IPS-NIHi7 (cell line): ENCODE results near the gene PICALM.
"Not testable (repeated sequence)": the region's sequence is repeated elsewhere in the genome, so short reads cannot be mapped to it uniquely, and the experiment has no call there.

Experiments used
- DNase-seq: peaks from one replicate; pipeline ENCODE4 v3.0.0; 2012; ENCODE audit warnings: mixed read lengths; ENCODE audit errors: extremely low spot score

Gene PICALM

GRCh38 chr11:85939099-85940015 lies 129.5 kb downstream of the PICALM start:
- no peak for DNase-seq

DNA sequence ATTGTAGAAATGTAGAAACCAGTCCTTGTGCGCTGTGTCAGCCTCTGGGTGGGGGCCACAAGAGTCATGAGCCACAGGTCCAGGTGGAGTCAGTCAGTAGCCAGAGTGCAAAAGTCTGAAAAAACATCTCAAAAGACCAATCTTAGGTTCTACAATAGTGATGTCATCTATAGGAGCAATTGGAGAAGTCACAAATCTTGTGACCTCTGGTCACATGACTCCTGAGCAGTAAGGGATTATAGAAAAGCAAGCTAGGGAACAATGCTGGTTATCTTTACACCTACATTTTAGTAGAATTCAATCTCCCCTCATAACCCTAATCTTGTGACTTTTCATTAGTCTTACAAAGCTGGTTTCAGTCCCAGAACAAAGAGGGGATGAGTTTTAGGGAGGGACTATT lies 131.0 kb downstream of the PICALM start:
- DNase-seq, result no peak

DNA sequence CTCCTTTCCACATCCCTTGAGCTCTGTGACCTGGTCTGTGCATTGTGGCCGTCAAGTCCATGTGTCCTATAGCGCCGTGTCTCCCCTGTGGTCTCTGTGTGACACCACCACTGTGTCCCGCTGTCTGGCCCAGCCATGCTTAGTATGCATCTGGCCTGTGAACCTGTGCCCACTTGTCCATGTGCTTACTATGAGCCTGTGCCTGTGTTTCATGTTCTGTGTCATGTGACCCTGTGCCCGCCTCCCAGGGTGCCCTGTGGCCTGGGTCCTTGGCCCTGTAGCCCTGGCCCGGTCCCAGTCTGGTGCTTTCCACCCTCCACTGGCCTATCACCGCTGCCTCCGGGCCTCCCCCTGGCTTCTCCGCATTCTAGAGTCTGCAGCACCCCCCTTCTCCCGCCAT lies 133.1 kb downstream of the PICALM start:
- no peak for DNase-seq

DNA sequence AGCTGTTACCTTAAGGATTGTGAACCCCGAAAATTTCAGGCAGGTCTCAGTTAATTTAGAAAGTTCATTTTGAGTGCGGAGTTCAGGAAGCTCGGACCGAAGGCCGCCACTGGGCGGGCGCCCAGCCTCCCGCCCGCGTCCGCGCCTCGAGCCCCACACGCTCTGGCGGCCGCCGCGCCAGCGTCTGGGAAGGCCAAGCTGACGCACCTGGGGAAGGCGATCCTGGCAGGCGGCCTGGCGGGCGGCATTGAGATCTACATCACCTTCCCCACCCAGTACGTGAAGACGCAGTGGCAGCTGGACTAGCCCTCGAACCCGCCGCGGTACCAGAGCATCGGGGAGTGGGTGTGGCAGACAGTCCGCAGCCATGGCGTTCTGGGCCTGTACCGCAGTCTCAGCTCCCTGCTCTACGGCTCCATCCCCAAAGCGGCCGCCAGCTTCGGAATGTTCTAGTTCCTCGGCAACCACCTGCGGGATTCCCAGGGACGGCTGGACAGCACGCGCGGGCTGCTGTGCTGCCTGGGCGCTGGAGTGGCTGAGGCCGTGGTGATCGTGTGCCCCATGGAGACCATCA lies 134.2 kb downstream of the PICALM start:
- DNase-seq, result no peak

- no peak for DNase-seq
Observed at GRCh38 chr11:85930879-85931366, 138.0 kb downstream of the PICALM start.

GRCh38 chr11:85926653-85927214 lies 142.2 kb downstream of the PICALM start:
- not testable (repeated sequence) for DNase-seq

DNA sequence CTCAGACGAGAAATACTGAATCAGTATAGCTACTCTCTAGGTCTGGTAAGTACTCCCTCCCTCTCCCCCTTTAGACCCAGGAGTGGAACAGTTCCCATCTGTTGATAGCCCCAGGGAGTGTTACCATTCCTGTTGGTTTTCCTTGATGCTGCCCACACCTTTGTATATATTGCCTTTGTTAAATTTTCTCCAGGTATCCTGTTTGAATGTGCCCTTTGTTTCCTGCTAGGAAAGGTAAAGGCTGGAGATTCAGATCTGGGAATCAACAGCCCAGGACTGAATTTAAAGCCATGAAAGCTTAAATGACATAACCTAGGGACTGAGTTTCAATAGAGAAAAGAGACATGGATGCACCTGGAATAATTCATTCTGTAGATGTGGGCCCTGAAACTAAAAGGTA lies 145.4 kb downstream of the PICALM start:
- no peak for DNase-seq

DNA sequence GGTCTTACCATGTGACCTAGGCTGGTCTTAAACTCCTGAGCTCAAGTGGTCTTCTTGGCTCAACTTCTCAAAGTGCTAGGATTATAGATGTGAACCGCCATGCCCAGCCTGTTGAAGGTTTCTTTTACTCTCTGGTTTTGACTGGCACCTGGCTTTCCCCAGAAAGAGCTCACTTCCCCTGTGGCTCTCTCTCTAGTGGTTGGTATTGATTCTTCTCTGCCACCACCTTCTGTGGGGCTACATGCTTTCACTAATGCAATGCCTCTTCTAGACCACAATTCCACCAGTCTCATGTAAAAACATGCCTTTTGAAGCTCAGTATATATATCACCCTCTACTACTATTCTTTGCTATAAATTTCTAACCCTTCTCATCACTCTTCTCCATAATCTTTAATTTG lies 146.5 kb downstream of the PICALM start:
- no peak for DNase-seq

DNA sequence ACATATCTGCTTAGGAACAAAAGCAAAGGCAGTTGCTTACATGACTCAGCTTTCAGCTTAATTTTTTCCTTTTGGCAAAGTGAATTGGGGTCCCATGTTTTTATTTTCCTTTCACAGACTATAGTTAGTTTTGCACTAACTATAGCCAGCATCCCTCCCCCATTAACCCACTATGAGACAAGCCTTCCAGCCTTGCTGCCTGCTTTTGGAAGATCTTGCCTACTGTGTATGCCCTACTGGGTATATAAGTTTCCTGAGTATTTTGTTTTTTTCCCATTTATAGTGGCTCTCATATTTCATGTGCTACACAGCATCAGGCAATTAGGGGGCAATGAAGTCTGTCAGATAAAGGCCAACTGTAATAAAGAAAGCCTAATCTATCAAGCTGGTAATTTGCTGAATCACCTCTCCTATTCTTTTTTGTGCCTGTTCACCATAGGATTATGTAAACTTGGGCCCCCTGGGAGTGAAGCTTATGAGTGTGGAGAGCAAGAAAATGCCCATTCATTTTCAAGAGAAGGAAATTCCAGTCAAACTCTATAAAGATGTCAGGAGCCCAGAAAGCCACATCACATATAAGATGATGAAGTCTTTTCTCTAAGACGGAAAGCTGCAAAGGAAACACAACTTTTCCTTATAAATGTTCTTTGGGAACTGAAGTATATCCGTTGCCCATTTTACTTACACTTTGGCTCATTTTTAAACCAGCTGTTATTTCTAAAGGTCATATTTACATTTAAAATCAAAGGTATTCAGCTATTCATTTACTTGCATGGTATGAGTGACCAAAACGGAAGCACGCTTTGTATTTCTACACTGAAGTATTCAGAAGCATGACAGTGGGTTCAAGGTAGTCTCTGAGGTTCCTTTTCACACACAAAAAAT lies 149.7 kb downstream of the PICALM start:
- DNase-seq, result no peak

- no peak for DNase-seq
Observed at GRCh38 chr11:85914425-85914824, 154.5 kb downstream of the PICALM start.

DNA sequence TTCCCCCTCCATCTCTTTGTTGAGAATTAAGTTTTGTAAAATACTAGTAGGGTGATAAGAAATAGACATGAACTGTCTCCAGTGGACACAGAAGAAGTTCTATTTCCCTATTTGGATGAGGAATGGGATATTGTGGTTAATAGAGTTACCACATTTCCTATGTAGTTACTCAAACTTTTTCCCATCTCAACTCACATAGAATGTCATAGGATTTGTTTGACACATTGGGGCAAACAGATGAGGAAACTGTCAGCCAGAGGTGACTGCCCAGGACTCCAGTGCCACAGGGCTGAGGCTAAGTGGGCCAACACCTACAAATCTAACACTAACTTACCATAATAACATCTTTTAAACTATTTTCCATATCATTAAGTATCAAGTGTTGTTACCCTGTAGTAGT lies 155.4 kb downstream of the PICALM start:
- no peak for DNase-seq

- no peak for DNase-seq
Observed at GRCh38 chr11:85912414-85912813, 156.5 kb downstream of the PICALM start.
